Glomerular visceral epithelial cell (primary cell): Measurements from ENCODE around the gene SAXO1.
A peak's percentile ranks its signal among the peaks of the same experiment; 100 is the strongest.

Experiments
- DNase-seq: peaks from one replicate; pipeline ENCODE4 v3.0.0-alpha.2; 2016; ENCODE audit errors: extremely low spot score

The SAXO1 gene

GRCh38 chr9:18910916-18911315, 122.1 kb downstream of the SAXO1 start:
- peak; percentile 41 for DNase-seq

DNA sequence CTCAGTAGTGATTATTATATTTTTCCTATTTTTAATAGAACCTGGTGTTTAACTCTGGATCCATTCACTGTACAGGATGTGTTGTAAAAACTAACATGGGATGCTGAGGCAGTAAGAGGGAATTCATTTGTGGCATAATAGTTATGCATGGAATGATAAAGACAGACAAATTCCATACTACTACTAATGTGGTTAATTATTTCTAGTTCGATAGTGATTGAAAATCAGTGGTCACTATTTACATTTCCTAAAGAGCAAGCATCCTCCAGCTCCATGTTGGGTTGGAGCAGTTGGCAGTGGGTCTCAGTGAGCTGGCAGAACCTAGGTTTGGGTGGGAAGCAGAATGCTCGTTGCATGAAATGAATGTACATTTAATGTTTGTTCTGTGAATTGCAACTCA, 122.6 kb downstream of the SAXO1 start:
- DNase-seq, result peak; percentile 40

DNA sequence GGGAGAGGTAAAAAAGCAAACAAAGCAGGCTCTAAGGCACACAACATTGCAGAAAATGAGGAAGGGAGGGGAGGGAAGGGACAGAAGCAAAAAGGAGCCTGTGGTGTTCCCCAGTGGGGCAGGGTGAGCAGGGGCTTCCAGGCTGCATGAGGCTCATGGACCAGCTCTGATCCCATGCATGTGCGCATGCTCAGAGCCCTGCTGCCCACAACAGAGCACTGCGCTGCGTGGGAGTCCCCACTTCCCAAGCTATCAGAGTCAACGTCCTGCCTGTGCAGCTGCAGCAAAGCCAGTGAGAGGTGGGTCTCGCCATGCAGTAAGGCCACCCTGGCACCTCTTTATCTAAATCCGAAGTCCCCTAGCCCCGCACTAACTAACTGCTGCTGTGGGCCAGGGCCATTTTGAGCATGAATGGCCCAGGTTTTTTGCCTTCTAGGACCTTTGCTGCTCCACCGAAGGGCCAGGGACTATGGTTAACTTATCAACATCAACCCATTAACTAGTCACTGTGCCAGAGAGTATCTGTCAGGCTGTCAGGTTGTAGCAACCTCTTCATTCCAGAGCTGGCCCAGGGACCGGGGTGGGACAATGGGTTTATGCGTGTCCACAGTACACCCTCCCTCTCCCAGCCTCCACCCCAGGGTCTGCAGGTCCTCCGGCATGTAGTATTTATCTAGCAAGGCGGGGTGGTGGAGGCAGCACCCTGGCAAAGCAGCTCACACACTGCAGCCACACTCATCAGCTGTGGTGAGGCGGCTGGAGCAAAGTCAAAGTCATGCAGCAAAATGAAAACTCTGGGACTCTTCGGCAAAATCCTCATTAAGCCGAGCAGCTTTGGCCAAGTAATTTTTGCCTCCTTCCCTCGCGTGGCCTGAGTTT, 123.6 kb downstream of the SAXO1 start:
- DNase-seq, result no peak

DNA sequence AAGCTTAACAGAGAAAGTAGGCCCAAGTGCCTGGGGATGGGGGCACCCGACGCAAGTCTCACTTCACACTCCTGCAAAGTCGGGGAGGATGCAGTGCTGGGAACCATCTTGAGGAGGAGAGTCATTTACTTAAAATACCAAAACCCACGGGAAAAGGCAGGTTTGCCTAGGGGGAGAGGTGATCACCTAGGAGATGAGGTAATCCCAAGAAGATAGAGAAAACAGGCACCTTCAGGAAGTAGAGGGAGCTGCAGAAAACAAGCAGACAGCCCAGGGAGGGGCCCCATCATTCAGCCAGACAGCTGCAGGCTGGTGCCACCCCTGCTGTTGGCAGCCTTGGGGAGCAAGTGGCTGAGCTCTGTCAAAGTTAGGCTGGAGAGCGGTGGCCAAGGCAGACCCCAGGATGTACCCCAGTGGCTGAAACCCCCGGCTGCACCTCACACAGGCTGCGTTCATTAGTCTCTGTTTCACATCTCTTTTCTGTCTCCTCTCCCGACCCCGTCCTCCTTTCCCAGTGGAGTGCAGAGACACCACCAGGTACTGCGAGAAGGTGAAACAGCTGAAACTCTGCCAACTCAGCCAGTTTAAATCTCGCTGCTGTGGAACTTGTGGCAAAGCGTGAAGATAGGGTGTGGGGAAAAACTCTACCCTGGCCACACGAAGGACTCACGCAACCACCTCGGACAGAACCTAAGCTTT, 124.9 kb downstream of the SAXO1 start:
- peak; percentile 14 for DNase-seq

- peak; percentile 89 for DNase-seq
Observed at GRCh38 chr9:18906656-18907395, 126.2 kb downstream of the SAXO1 start.

DNA sequence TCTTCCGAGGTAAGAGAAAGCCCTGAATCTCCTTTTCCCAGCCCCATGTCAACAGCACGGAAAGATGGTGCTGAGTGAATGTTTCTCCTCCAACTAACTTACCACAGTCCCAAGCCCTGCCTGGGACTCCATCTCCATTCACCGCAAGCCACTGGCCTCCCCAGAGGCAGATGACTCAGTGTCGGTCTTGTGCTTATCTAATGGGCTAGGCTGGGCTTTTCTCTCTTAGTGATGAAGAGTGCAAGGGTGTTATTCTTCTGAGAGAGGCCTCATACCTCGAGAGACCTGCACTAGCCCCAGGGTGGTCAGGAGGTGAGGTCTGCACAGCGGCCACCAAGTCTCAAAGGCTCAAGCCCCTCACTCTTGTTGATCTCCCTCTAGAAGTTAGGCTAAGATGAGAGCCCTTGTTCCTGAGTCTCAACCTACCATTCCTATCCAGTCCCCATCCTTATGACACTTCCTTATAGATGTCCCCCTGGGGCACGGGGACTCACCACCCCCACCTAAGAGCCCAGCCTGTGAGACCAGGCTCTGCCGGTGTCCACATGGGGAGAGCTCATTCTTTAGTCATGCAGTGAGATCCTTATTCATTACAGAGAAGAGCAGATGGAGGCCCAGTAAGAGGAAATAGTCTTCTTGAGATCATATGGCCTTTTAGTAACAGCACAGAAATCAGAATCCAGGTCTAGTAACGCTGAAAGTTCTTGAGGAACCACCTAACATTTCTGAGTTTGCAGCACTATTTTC, 127.0 kb downstream of the SAXO1 start:
- peak; percentile 88 for DNase-seq

DNA sequence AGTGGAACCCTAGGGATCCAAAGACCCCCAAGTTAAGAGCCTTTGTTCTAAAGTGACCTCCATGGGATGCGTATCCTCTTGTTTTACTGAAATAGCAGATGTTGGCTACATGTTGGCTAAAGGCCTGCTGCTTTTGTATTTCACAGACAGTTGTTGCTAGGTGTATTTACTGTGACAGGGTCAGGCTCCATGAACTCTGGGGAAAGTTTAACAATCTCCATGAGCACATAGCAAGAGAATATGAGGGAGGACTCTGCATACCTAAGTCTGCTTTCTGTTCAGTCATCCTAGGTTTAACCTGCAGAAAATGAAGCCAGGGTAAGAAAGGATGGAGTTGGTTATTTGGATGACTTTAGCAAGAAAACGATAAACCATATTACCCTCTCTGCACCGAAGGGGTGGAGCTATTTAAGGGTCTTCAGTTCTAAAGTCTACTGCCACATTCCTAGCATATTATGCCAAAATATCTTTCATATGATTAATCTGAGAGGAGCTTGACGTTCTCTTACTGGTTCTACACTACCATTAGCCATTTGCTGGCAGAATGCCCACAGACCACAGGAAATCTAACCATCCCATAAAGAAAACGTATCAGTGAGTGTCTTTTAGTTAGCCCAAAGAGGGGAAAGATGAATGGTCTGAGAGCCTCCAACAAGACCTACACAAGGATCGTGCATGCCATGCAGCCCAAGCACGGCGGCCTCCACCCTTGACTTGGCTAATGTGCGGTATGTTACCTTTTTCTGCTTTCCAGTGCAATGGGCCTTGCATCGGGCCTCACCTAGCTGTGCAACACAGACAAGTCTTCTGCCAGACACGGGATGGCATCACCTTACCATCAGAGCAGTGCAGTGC, 127.8 kb downstream of the SAXO1 start:
- DNase-seq, result peak; percentile 92

DNA sequence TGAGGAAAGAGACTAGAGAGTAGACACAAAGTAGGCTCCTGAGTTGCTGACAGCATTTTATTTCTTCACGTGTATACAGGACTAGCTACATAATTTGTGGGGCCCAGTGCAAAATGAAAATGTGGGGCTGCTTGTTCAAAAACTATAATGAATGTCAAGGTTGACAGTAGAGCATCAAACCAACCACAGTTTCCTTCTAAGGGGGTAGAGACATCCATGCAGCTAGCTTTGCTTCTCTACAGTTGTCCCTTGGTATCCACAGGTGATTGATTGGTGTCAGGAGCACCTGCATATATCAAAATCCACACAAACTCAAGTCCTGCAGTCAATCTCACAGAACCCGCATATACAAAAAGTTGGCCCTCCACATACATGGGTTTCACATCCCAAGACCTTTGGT, 129.6 kb downstream of the SAXO1 start:
- no peak for DNase-seq

DNA sequence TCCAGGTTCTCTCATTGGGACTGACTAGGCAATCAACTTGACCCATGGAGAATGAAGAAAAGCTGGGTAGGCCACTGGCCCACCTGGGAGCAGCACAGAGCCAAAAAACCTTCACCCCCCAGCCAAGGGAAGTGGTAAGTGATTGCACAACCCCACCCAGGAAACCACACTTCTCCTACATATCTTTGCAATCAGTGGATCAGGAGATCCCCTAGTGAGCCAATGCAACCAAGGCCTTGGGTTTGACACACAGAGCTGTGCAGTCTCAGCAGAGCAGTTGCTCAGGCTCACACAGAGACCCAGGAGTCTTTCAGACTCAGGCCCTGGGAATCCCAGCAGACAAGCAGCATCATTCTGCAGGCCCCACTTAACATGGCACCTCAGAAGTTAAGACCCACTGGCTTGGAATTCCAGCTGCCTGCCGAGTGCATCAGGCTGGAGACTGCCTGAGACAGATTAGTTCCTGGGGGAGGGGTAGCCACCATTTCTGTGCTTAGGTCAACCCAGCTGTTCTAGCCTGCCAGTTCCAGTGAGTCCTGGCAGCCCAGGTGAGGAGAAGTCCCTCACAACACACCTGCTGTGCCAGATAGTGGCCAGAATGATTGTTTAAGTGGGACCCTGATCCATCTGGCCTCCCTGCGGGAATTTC, 136.4 kb downstream of the SAXO1 start:
- peak; percentile 58 for DNase-seq

GRCh38 chr9:18896004-18896403, 137.0 kb downstream of the SAXO1 start:
- DNase-seq, result no peak

DNA sequence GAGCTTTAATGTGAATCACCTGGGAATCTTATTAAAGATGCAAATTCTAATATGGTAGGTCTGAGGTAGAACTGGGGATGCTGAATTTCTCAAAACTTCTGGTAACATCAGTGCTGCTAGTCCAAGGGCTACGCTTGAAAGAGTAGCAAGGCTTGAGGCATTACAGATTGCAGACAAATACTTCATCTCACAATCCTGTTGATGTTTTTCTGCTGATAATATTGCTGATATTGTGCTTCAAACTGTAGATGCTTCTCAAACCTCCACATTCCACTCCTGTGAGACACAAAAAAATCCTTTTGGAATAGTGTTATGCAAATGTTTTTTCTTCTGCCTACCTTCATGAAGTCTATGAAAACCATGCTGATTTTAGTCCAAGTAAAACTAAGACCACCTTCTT, 139.5 kb downstream of the SAXO1 start:
- no peak for DNase-seq

GRCh38 chr9:18893046-18893445, 140.0 kb downstream of the SAXO1 start:
- no peak for DNase-seq

- DNase-seq, result no peak
Observed at GRCh38 chr9:18891946-18892670, 140.9 kb downstream of the SAXO1 start.

DNA sequence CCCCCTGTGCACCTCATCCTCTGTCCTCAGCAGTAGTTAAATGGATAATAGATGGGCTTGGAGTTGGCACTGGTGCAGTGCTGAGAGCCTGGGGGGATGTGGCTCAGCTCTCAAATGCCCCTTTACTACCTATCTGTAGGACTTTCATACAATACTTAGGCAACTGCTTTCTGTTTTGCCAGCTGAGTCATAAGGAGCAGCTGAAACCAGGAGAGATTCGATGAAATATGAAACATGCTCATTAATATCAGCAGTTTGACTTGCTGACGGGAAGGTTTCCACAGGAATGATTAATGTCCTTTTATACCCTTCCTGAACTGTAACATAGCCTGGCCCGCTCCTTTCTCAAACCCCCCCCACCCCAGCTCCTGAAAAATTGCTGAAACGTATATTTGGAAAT, 142.6 kb downstream of the SAXO1 start:
- peak; percentile 36 for DNase-seq

GRCh38 chr9:18889550-18889949, 143.5 kb downstream of the SAXO1 start:
- no peak for DNase-seq

DNA sequence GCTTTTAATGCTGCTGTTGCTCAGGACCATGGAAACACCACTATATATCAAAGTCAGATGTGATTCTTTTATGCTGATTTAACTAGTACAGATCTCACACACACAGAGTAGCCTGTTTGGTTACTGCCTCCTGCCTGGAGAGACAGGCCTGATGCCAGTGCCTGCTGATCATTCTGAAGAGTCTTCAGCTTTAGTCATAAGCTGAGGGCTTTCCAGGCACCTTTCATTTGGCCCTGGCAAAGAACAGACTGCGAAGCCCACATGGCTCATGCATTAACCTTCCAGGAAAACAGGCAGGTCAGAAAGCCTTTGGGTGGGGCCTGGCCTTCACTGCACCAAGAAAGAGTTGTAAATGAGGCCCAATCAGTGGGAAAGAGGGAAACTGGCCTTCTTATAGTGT, 144.7 kb downstream of the SAXO1 start:
- DNase-seq, result no peak

- no peak for DNase-seq
Observed at GRCh38 chr9:18887546-18887945, 145.5 kb downstream of the SAXO1 start.

GRCh38 chr9:18881758-18882157, 151.3 kb downstream of the SAXO1 start:
- DNase-seq, result no peak

DNA sequence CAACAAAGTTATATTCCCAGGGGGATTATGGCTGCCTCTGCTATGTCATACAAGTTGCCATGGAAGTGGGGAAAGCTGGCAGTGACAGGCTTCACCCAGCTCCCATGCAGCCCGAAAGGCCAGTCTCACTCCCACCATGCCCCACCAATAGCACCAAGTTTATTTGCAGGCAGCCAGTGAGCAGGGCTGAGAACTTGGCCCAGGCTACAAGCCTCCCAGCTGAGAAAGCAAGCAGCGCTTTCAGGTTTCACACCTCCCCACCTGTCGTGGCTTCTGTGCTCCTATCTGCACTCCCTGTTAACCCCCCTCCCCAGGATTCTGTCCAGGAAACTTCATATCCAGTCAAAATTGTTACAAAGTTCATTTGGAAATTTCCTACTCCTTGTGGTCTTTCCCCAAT, 155.0 kb downstream of the SAXO1 start:
- DNase-seq, result no peak
